ENCODE measurements around the gene TRIOBP.

TRIOBP gene

DNA sequence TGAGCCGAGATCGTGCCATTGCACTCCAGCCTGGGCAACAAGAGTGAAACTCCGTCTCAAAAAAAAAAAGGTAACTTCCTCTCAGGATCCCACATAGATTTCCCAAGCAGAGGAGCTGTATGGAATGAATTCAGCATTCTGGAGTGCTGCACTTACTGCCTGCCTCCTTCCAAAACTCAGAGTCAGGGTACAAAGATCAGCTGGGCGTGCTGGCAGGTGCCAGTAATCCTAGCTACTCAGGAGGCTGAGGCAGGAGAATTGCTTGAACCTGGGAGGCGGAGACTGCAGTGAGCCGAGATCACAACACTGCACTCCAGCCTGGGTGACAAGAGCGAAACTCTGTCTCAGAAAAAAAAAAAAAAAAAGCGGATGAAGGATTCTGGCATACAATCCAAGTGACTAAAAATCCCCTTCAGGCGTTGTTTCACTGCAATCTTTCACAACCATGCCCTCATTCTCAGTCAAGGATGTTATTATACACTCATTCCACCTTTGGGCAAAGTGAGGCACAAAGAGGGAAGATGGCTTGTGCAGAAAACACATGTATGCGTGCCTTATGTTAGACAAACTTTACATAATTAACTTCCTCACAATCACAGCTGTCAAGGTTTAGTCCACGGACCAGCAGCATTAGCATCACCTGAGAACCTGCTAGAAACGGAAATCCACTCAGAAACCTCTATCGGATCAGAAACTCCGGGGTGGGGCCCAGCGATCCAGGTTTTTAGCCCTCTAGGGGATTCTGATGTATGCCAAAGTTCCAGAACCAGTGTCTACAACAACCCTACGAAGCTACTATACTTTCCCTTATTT is 11.8 kb upstream of the TRIOBP start:
- Histone ChIP-seq H3K9ac (ENCODE audit: low read length) (no peak overlapping the region), H3K14ac (ENCODE audit: low read length) (no peak overlapping the region), H3K9me3 (ENCODE audit: insufficient read depth, low read depth, low read length) (no peaks in the 10 kb centered on the region), H3K4me2 (ENCODE audit: low read length) (no peak overlapping the region), H3K4ac (ENCODE audit: low read depth, low read length) (no peak overlapping the region), H3K23ac (ENCODE audit: low read length) (no peak overlapping the region), H2BK12ac (ENCODE audit: low read length) (no peak overlapping the region), H2AFZ (ENCODE audit: insufficient read depth, low read length, poor library complexity) (no peak overlapping the region), H4K91ac (ENCODE audit: low read depth, low read length) (no peak overlapping the region), H3K27ac (ENCODE audit: low read depth, low read length) (no peak overlapping the region), H3K4me3 (ENCODE audit: low read depth, low read length) (no peak overlapping the region), H2BK5ac (ENCODE audit: low read depth, low read length, poor library complexity) (no peak overlapping the region), H4K8ac (ENCODE audit: low read depth, low read length) (no peak overlapping the region), H3K79me1 (ENCODE audit: low read length) (peaks cover 8% of the 10 kb centered on the region), H2BK120ac (ENCODE audit: insufficient read depth, low read length, poor library complexity) (no peak overlapping the region), H3K18ac (ENCODE audit: low read length) (no peak overlapping the region), H3K4me1 (ENCODE audit: control insufficient read depth in 1 of 2, insufficient read depth in 2 of 2, low read length in 2 of 2) (peaks cover 0 to 3% of the 10 kb centered on the region in 2 experiments), H4K12ac (ENCODE audit: low read depth, low read length) (no peak overlapping the region), H2AK5ac (ENCODE audit: low read length) (no peak overlapping the region), H3K36me3 (ENCODE audit: control insufficient read depth in 1 of 2, insufficient read depth in 2 of 2, low read length in 2 of 2) (peaks cover 14% of the 10 kb centered on the region in 2 experiments), H3K79me2 (ENCODE audit: control insufficient read depth, insufficient read depth, low read length, poor library complexity) (peaks cover 5% of the 10 kb centered on the region), H3K27me3 (ENCODE audit: insufficient read depth, low read length) (no peaks in the 10 kb centered on the region)
- DNase-seq: peak; percentile 90 to 97
- no CpG with 5 or more reads among the region's 16 CpGs for WGBS (ENCODE audit: extremely low coverage, insufficient coverage, insufficient read length)

DNA sequence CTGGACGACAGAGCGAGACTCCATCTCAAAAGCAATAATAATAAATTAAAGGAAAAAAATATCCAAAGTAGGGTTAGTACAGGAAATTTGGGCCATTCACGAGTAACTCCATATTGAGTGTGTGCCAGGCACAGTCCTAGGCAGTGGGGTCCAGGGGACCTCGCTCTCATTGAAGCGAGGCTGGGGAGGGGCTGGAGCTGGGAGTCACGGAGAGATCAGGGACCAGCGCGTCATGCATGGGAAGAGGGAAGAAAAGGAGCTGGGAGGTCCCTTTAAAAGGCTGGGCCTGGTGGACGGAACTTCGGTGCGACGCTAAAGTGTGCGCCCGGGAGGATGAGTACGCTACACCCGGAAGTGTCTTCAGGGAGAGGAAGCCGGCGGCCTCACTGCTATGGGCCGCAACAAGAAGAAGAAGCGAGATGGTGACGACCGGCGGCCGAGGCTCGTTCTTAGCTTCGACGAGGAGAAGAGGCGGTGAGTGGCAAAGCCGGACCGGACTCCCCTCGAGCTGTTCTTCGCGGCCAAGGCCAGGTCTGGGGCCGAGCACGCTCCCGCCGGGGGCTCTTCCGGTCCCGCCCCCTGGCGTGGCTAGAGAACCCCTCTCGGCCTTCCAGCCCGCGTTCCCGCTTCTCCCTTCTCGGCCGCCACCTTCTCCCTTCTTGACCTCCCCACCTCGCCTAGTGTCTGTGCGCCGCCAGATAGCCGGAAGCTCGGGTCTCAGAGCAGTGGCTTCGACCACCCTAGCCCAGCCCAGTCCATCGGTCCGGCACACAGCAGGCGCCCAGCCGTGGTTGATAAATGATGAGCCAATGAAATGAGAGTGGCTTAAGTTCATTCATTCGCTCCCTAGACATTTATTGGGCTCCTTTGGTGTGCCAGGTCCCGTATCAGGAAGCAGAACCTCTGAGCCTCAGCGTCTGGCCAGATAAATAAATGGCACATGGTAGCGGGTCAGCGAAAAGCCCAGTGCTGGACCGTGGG is 10.6 kb upstream of the TRIOBP start, which contains the start of gene NOL12:
TSS of gene NOL12 (plus strand) at position 342 of the 981 bp plus-strand sequence. CDS start at position 392, 50 bp downstream.
- Histone ChIP-seq H3K36me3 (ENCODE audit: control insufficient read depth in 1 of 2, insufficient read depth in 2 of 2, low read length in 2 of 2) (peaks cover 23 to 24% of the 10 kb centered on the region in 2 experiments), H4K12ac (ENCODE audit: low read depth, low read length) (peak within 1 kb of the TSS; percentile 47), H3K4me1 (ENCODE audit: control insufficient read depth in 1 of 2, insufficient read depth in 2 of 2, low read length in 2 of 2) (peaks cover 0 to 3% of the 10 kb centered on the region in 2 experiments), H3K18ac (ENCODE audit: low read length) (peak within 1 kb of the TSS; percentile 87), H3K4me2 (ENCODE audit: low read length) (peak within 1 kb of the TSS; percentile 62), H2BK12ac (ENCODE audit: low read length) (no peak within 1 kb of the TSS), H3K4ac (ENCODE audit: low read depth, low read length) (peak within 1 kb of the TSS; percentile 18), H4K8ac (ENCODE audit: low read depth, low read length) (peak within 1 kb of the TSS; percentile 99), H3K27ac (ENCODE audit: low read depth, low read length) (peak within 1 kb of the TSS; percentile 30), H2AK5ac (ENCODE audit: low read length) (peak within 1 kb of the TSS; percentile 22), H4K91ac (ENCODE audit: low read depth, low read length) (peak within 1 kb of the TSS; percentile 62), H2AFZ (ENCODE audit: insufficient read depth, low read length, poor library complexity) (peak within 1 kb of the TSS; percentile 97), H3K79me1 (ENCODE audit: low read length) (peaks cover 8% of the 10 kb centered on the region), H3K79me2 (ENCODE audit: control insufficient read depth, insufficient read depth, low read length, poor library complexity) (peaks cover 5% of the 10 kb centered on the region), H2BK120ac (ENCODE audit: insufficient read depth, low read length, poor library complexity) (peak within 1 kb of the TSS; percentile 75), H3K14ac (ENCODE audit: low read length) (peak within 1 kb of the TSS; percentile 93), H3K27me3 (ENCODE audit: insufficient read depth, low read length) (no peaks in the 10 kb centered on the region), H3K4me3 (ENCODE audit: low read depth, low read length) (peak within 1 kb of the TSS; percentile 87), H3K9ac (ENCODE audit: low read length) (peak within 1 kb of the TSS; percentile 35), H3K9me3 (ENCODE audit: insufficient read depth, low read depth, low read length) (no peaks in the 10 kb centered on the region), H3K23ac (ENCODE audit: low read length) (no peak within 1 kb of the TSS), H2BK5ac (ENCODE audit: low read depth, low read length, poor library complexity) (peak within 1 kb of the TSS; percentile 70)
- DNase-seq: peak; percentile 82 to 92
- no CpG with 5 or more reads among the region's 62 CpGs for WGBS (ENCODE audit: extremely low coverage, insufficient coverage, insufficient read length)

DNA sequence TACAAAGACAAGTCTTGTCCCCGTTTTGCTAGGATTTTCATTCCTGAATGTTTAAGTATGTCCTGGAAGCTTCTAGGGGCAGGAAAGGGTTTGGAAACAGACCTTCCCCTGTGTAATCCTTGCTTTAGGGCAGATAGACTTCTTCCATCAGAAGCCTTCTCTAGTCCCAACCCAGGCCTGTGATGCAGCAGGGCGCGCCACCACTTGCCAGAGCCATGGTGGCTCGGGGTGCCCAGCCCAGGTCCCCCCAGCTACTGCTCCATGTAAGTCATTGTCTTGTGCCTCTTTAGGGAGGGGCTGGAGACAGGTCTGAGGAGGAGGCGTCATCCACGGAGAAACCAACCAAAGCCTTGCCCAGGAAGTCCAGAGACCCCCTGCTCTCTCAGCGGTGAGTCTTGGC is 6.4 kb upstream of the TRIOBP start:
- H4K91ac ChIP-seq (ENCODE audit: low read depth, low read length): no peak overlapping the region
- peaks cover 0 to 3% of the 10 kb centered on the region in 2 experiments for H3K4me1 ChIP-seq (ENCODE audit: control insufficient read depth in 1 of 2, insufficient read depth in 2 of 2, low read length in 2 of 2)
- no peak overlapping the region for H3K4me2 ChIP-seq (ENCODE audit: low read length)
- peaks cover 39 to 43% of the 10 kb centered on the region in 2 experiments for H3K36me3 ChIP-seq (ENCODE audit: control insufficient read depth in 1 of 2, insufficient read depth in 2 of 2, low read length in 2 of 2)
- H2BK120ac ChIP-seq (ENCODE audit: insufficient read depth, low read length, poor library complexity): no peak overlapping the region
- no peak overlapping the region for H2BK5ac ChIP-seq (ENCODE audit: low read depth, low read length, poor library complexity)
- H3K9ac ChIP-seq (ENCODE audit: low read length): no peak overlapping the region
- H3K9me3 ChIP-seq (ENCODE audit: insufficient read depth, low read depth, low read length): no peaks in the 10 kb centered on the region
- WGBS (ENCODE audit: extremely low coverage, insufficient coverage, insufficient read length): no CpG with 5 or more reads among the region's 7 CpGs
- H3K14ac ChIP-seq (ENCODE audit: low read length): no peak overlapping the region
- peak overlapping the region; percentile 41 for H3K4me3 ChIP-seq (ENCODE audit: low read depth, low read length)
- no peak overlapping the region for H3K23ac ChIP-seq (ENCODE audit: low read length)
- no peak overlapping the region for H4K12ac ChIP-seq (ENCODE audit: low read depth, low read length)
- peaks cover 5% of the 10 kb centered on the region for H3K79me2 ChIP-seq (ENCODE audit: control insufficient read depth, insufficient read depth, low read length, poor library complexity)
- H2AK5ac ChIP-seq (ENCODE audit: low read length): no peak overlapping the region
- no peak overlapping the region for H3K27ac ChIP-seq (ENCODE audit: low read depth, low read length)
- no peak overlapping the region for H3K18ac ChIP-seq (ENCODE audit: low read length)
- DNase-seq: no peak
- H2BK12ac ChIP-seq (ENCODE audit: low read length): no peak overlapping the region
- no peak overlapping the region for H3K4ac ChIP-seq (ENCODE audit: low read depth, low read length)
- no peak overlapping the region for H4K8ac ChIP-seq (ENCODE audit: low read depth, low read length)
- no peak overlapping the region for H2AFZ ChIP-seq (ENCODE audit: insufficient read depth, low read length, poor library complexity)
- no peaks in the 10 kb centered on the region for H3K27me3 ChIP-seq (ENCODE audit: insufficient read depth, low read length)
- peaks cover 8% of the 10 kb centered on the region for H3K79me1 ChIP-seq (ENCODE audit: low read length)

DNA sequence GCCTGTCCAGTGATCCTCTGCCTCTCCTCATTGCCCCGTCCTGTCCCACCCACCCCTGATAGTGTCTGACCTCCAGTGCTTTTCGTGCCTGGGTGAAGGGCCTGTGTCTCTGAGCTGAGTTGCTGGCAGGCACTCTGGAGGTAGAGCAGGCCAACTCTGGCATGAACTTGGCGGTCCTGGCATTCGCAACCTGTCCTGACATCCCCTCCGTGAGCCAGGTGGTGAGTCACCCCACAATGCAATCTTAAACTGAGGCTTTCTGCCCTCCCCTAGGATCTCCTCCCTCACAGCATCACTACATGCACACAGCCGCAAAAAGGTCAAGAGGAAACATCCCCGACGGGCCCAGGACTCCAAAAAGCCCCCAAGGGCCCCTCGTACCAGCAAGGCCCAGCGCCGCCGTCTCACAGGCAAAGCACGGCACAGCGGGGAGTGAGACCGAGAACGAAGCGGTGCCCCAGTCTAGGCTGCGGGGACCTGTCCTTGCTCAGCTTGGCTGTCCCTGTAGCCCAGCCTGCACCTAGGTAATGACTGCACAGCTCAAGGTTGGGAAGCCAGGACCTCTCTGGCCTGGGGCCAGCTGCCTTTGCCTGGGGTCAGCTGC is 5.8 kb upstream of the TRIOBP start:
- WGBS (ENCODE audit: extremely low coverage, insufficient coverage, insufficient read length): no CpG with 5 or more reads among the region's 18 CpGs
- H4K91ac ChIP-seq (ENCODE audit: low read depth, low read length): no peak overlapping the region
- H2AFZ ChIP-seq (ENCODE audit: insufficient read depth, low read length, poor library complexity): no peak overlapping the region
- no peak overlapping the region for H3K23ac ChIP-seq (ENCODE audit: low read length)
- no peak overlapping the region for H4K8ac ChIP-seq (ENCODE audit: low read depth, low read length)
- no peak overlapping the region for H3K18ac ChIP-seq (ENCODE audit: low read length)
- H2BK12ac ChIP-seq (ENCODE audit: low read length): no peak overlapping the region
- H3K4me2 ChIP-seq (ENCODE audit: low read length): no peak overlapping the region
- H3K36me3 ChIP-seq (ENCODE audit: control insufficient read depth in 1 of 2, insufficient read depth in 2 of 2, low read length in 2 of 2): peaks cover 39 to 43% of the 10 kb centered on the region in 2 experiments
- no peak overlapping the region for H4K12ac ChIP-seq (ENCODE audit: low read depth, low read length)
- H3K27ac ChIP-seq (ENCODE audit: low read depth, low read length): no peak overlapping the region
- no peak overlapping the region for H3K4ac ChIP-seq (ENCODE audit: low read depth, low read length)
- no peak overlapping the region for H2BK5ac ChIP-seq (ENCODE audit: low read depth, low read length, poor library complexity)
- H3K27me3 ChIP-seq (ENCODE audit: insufficient read depth, low read length): no peaks in the 10 kb centered on the region
- H3K4me3 ChIP-seq (ENCODE audit: low read depth, low read length): no peak overlapping the region
- peaks cover 5% of the 10 kb centered on the region for H3K79me2 ChIP-seq (ENCODE audit: control insufficient read depth, insufficient read depth, low read length, poor library complexity)
- H2BK120ac ChIP-seq (ENCODE audit: insufficient read depth, low read length, poor library complexity): no peak overlapping the region
- no peak for DNase-seq
- no peak overlapping the region for H2AK5ac ChIP-seq (ENCODE audit: low read length)
- H3K79me1 ChIP-seq (ENCODE audit: low read length): peaks cover 6% of the 10 kb centered on the region
- H3K4me1 ChIP-seq (ENCODE audit: control insufficient read depth in 1 of 2, insufficient read depth in 2 of 2, low read length in 2 of 2): peaks cover 0 to 3% of the 10 kb centered on the region in 2 experiments
- H3K9me3 ChIP-seq (ENCODE audit: insufficient read depth, low read depth, low read length): no peaks in the 10 kb centered on the region
- no peak overlapping the region for H3K14ac ChIP-seq (ENCODE audit: low read length)
- no peak overlapping the region for H3K9ac ChIP-seq (ENCODE audit: low read length)
